Stimulated activated effector memory CD8-positive, alpha-beta T cell treated with anti-CD3 and anti-CD28 coated beads, Interleukin-12 subunit alpha, Interleukin-12 subunit beta, amount 100 ng/mL, for 72 hours (primary cell): ENCODE data around the gene OR52E2.
"Not testable (repeated sequence)": the region's sequence is repeated elsewhere in the genome, so short reads cannot be mapped to it uniquely, and the experiment has no call there.

Experiments used
- ATAC-seq: fragments of 150-1000 bp; cut with Tn5 transposase; 2 replicates; pipeline ENCODE4 v1.10.0; 2021
- DNase-seq, 2 donors: peaks; one replicate each; pipeline ENCODE4 v3.0.0; 2021 to 2022; ENCODE audit warnings: low spot score in 2 of 2
- H3K27ac Mint-ChIP-seq: one replicate; pipeline ENCODE4 v1.8.0; 2022; ENCODE audit warnings: mild to moderate bottlenecking, mixed read lengths
- H3K36me3 Mint-ChIP-seq: one replicate; pipeline ENCODE4 v1.8.0; 2022; ENCODE audit warnings: mild to moderate bottlenecking, mixed read lengths
- H3K4me1 Mint-ChIP-seq: one replicate; pipeline ENCODE4 v1.8.0; 2022; ENCODE audit warnings: mixed read lengths
- H3K4me3 Mint-ChIP-seq: one replicate; pipeline ENCODE4 v1.8.0; 2022; ENCODE audit warnings: mild to moderate bottlenecking, mixed read lengths
- H3K9me3 Mint-ChIP-seq: one replicate; pipeline ENCODE4 v1.8.0; 2022; ENCODE audit warnings: mixed read lengths

The OR52E2 gene

DNA sequence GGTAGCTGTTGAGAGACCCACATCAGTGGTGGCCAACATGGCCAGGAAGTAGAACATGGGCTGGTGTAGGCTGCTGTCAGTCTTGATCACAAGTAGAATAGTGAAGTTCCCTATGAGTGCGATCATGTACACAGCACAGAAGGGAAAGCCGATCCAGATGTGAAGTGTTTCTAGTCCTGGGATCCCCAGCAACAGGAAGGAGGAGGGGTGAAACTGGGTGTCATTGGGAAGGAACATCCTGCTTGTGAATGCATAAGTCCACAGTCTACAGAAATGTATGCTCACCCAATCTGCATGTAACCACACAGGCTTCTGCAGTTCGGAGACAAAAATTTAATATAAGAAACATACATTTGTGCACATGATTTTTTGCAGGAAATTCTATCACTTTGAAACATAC lies at the start of gene OR52E2:
Gene OR52E2 (minus strand): TSS at position 237 of the 400 bp plus-strand sequence. CDS start 0 bp downstream, at position 237.
- H3K9me3 Mint-ChIP-seq, result no peaks in the 10 kb centered on the region
- no peak within 1 kb of the TSS for H3K4me3 Mint-ChIP-seq
- H3K4me1 Mint-ChIP-seq, result no peaks in the 10 kb centered on the region
- H3K36me3 Mint-ChIP-seq, result no peaks in the 10 kb centered on the region
- DNase-seq (no peak), ATAC-seq (no peak)
- H3K27ac Mint-ChIP-seq, result no peak within 1 kb of the TSS

DNA sequence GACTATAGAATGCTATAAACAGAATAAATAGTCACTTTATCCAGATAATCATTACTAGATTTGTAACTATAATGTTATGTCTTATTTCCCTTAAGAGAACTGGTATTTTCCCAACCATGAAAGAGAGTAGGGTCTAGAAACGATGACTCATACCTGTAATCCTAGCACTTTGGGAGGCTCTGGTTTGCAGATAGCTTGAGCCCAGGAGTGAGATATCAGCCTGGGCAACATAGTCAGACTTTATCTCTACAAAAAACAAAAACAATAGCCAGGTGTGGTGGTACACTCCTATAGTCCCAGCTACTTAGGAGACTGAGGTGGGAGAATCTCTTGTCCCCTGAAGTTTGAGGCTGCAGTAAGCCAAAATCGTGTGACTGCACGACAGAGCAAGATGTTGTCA lies 47.9 kb upstream of the OR52E2 start:
- Mint-ChIP-seq H3K9me3 (no peaks in the 10 kb centered on the region), H3K27ac (no peak overlapping the region), H3K4me3 (no peak overlapping the region), H3K4me1 (no peaks in the 10 kb centered on the region), H3K36me3 (no peaks in the 10 kb centered on the region)
- DNase-seq, result no peak
- ATAC-seq, result no peak

DNA sequence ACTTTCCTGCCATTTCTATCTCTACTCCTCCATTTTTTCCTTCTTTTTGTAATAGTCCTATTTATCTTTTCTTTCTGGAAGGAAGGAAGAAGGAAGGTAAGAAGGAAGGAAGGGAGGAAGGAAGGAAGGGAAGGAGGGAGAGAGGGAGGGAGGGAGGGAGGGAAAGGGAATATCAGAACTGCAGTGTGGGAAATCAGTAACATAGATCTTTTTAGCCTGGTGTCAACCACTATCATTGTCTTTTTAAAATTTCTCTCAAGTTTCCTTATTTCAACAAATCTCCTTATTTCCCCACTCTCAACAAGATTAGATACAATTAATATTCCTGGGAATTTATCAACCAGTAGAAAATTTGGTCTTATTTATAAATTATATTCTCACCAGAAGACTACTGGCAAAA lies 43.6 kb upstream of the OR52E2 start:
- H3K27ac Mint-ChIP-seq, result no peak overlapping the region
- ATAC-seq (no peak), DNase-seq (no peak)
- H3K9me3 Mint-ChIP-seq, result no peaks in the 10 kb centered on the region
- no peaks in the 10 kb centered on the region for H3K36me3 Mint-ChIP-seq
- no peaks in the 10 kb centered on the region for H3K4me1 Mint-ChIP-seq
- no peak overlapping the region for H3K4me3 Mint-ChIP-seq

DNA sequence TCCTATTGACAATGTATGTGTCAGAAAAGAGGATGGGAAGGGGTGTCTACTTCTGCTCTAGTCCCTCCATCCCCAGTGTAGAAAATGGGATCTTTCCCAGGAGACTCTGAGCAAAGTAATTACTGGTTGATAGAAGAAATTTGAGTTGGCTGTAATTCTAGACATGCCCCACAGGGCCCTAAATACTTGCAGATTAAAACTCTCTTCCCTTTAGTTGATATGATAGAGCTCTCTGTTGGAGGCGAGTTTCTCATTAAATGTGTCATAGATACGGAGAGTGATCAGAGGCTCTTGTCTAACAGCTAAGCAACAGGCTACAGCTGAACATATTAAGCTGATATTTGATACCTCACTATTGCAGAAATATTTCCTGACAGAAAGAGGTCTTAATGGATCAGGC lies 42.8 kb upstream of the OR52E2 start:
- H3K27ac Mint-ChIP-seq, result no peak overlapping the region
- no peaks in the 10 kb centered on the region for H3K36me3 Mint-ChIP-seq
- DNase-seq (no peak), ATAC-seq (no peak)
- no peak overlapping the region for H3K4me3 Mint-ChIP-seq
- H3K4me1 Mint-ChIP-seq, result no peaks in the 10 kb centered on the region
- no peaks in the 10 kb centered on the region for H3K9me3 Mint-ChIP-seq

DNA sequence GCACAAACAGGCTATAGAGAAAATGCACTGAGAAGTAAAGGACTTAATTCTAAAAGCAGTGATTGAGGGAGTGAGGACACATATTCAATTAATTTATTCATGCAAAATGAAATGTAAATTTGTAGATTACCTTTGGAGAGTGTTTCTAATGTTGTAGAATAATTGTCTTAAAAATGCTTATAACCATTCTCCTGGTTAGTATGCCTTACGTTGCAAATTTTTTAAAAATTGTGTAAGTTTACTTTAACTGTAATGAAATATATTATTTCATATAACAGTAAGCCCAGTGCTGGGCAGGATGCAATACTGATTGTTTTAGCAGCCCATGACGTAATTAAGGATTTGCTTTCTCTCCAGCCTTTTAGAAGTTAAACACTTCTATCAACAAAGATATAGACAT lies 36.6 kb upstream of the OR52E2 start:
- no peak for ATAC-seq
- Mint-ChIP-seq H3K36me3 (no peaks in the 10 kb centered on the region), H3K4me1 (no peaks in the 10 kb centered on the region), H3K4me3 (no peak overlapping the region), H3K9me3 (peaks cover 2% of the 10 kb centered on the region), H3K27ac (no peak overlapping the region)
- DNase-seq, result no peak

DNA sequence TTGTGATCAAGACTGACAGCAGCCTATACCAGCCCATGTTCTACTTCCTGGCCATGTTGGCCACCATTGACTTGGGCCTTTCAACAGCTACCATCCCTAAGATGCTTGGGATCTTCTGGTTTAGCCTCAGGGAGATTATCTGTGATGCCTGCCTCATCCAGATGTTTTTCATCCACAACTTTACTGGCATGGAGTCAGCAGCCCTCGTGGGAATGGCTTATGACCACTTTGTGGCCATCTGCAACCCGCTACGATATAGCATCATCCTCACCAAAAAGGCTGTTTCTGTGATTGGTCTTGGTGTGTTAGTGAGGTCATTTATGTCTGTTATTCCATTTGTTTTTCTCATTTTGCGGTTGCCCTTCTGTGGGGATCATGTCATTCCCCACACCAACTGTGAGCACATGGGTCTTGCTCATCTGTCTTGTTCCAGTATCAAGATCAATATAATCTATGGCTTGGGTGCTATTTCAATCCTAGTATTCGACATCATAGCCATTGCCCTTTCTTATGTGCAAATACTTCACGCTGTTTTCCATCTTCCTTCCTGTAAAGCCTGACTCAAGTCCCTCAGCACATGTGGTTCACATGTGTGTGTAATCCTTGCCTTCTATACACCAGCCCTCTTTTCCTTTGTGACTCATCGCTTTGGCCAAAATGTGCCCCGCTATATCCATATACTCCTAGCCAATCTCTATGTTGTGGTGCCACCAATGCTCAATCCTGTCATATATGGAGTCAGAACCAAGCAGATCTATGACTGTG lies 33.6 kb upstream of the OR52E2 start:
- no peak overlapping the region for H3K4me3 Mint-ChIP-seq
- no peak overlapping the region for H3K27ac Mint-ChIP-seq
- ATAC-seq (no peak), DNase-seq (no peak)
- H3K9me3 Mint-ChIP-seq, result peaks cover 6% of the 10 kb centered on the region
- H3K36me3 Mint-ChIP-seq, result no peaks in the 10 kb centered on the region
- H3K4me1 Mint-ChIP-seq, result no peaks in the 10 kb centered on the region

DNA sequence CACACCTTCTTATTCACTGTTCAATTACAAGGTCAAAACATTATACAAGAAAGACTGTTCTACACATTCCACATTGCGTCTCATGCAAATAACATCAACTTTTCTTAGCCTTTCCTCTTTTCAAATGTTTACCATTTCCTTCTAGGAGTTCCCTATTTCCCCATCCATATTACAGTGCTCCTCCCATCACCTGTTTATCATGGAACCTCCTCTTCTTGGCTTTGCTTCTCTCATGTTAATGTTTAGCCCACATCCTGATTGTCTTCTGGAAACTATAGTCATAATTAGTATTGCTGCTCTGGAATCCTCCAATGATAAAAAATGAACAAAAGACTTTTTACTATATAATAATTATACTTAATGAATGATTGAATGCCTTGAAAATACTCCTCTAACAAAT lies 31.2 kb upstream of the OR52E2 start:
- no peak overlapping the region for H3K27ac Mint-ChIP-seq
- no peak for ATAC-seq
- no peaks in the 10 kb centered on the region for H3K36me3 Mint-ChIP-seq
- peaks cover 6% of the 10 kb centered on the region for H3K9me3 Mint-ChIP-seq
- no peak overlapping the region for H3K4me3 Mint-ChIP-seq
- no peaks in the 10 kb centered on the region for H3K4me1 Mint-ChIP-seq
- no peak for DNase-seq

DNA sequence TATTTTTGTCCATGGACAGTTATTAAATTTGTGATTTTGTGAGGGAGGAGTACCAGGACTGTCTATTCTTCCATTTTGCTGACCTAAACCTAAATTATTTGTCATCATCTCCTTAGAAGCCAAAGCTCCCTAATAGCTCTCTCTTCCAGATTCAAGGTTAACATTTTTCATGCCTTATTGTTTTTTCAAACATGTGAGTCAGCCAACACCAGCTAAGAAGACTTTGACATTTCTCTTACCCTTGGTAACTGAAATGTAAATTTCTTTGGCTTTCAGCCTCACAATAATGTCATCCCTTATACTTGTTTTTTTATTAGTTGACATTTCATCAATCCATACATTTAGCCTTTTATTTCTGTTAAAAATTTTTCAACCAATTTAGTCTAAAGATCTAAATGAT lies 29.1 kb upstream of the OR52E2 start:
- Mint-ChIP-seq H3K27ac (no peak overlapping the region), H3K36me3 (no peaks in the 10 kb centered on the region), H3K4me3 (no peak overlapping the region), H3K4me1 (no peaks in the 10 kb centered on the region), H3K9me3 (peaks cover 6% of the 10 kb centered on the region)
- ATAC-seq, result no peak
- DNase-seq, result no peak

DNA sequence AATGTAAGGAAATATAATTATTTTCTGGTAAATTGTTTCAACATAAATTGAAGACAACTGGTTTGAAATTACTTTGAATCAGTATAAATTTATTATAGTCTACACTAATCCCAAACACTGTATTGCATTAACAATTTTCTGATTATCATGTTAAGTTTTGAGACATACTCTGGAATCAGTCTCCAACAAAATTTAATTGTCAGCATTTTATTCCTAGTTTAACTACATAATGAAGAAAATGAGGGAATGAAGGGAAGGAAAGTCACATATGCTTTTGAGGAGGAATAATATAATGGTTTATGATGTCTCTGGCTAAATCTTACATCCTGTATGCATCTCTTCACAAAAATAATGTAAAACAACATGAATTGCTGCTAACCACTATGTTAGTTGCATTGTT lies 24.2 kb upstream of the OR52E2 start:
- Mint-ChIP-seq H3K36me3 (no peaks in the 10 kb centered on the region), H3K27ac (no peak overlapping the region), H3K4me1 (no peaks in the 10 kb centered on the region), H3K4me3 (no peak overlapping the region), H3K9me3 (no peaks in the 10 kb centered on the region)
- ATAC-seq (no peak), DNase-seq (no peak)

DNA sequence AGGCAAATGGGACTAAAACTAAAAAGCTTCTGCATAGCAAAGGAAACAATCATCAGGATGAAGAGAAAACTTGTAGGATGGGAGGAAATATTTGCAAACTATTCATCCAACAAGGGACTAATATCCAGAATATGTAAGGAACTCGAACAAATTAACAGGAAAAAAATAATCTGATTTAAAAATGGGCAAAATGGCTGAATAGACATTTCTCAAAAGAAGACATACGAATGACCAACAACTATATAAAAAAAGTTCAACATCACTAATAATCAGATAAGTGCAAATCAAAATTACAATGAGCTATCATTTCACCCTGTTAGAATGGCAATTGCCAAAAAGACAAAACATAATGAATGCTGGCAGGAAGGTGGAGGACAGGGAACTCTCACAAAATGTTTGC lies 22.0 kb upstream of the OR52E2 start:
- ATAC-seq (no peak), DNase-seq (no peak)
- Mint-ChIP-seq H3K36me3 (no peaks in the 10 kb centered on the region), H3K4me3 (no peak overlapping the region), H3K27ac (no peak overlapping the region), H3K9me3 (no peaks in the 10 kb centered on the region), H3K4me1 (no peaks in the 10 kb centered on the region)

DNA sequence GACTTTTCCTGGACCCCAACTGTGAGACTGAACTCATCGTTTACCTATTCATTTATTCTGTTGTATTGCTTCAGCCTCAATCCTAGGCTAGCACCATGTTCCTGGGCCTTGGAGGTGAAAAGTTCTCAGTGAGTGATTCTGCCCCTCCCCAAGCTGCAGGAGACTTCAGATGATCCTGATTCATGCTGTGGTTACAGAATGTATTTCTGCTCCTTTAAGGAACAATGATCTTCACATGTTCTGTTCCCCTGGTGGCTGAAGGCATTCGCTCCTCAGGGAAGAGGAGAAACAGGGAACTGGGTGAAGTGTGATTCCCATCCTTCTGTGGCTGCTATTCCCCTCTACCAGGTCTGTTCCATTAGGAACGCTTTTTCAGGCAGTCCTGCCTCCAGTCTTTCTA lies 12.4 kb upstream of the OR52E2 start:
- Mint-ChIP-seq H3K36me3 (no peaks in the 10 kb centered on the region), H3K4me1 (no peaks in the 10 kb centered on the region), H3K4me3 (no peak overlapping the region), H3K9me3 (no peaks in the 10 kb centered on the region), H3K27ac (no peak overlapping the region)
- no peak for ATAC-seq
- DNase-seq, result no peak

DNA sequence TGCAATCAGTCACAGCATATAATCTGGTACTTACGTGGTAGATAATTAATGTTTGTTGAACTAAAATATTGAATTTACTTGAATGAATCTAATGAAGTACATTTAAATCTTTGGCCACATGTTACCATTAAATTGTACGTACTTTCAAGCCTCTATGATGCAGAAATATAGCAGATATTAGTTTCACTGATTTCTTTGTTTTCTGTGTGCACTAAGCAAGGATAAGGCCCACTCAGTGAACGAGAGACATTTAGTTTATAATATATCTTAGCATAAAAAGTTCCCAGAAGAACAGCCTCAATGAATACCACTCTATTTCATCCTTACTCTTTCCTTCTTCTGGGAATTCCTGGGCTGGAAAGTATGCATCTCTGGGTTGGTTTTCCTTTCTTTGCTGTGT lies 9.8 kb upstream of the OR52E2 start, which contains the start of gene OR52E1:
Gene OR52E1 (plus strand): TSS at position 301 of the 400 bp plus-strand sequence.
- no peaks in the 10 kb centered on the region for H3K36me3 Mint-ChIP-seq
- H3K27ac Mint-ChIP-seq, result no peak within 1 kb of the TSS
- DNase-seq (no peak), ATAC-seq (no peak)
- no peaks in the 10 kb centered on the region for H3K9me3 Mint-ChIP-seq
- no peak within 1 kb of the TSS for H3K4me3 Mint-ChIP-seq
- no peaks in the 10 kb centered on the region for H3K4me1 Mint-ChIP-seq

DNA sequence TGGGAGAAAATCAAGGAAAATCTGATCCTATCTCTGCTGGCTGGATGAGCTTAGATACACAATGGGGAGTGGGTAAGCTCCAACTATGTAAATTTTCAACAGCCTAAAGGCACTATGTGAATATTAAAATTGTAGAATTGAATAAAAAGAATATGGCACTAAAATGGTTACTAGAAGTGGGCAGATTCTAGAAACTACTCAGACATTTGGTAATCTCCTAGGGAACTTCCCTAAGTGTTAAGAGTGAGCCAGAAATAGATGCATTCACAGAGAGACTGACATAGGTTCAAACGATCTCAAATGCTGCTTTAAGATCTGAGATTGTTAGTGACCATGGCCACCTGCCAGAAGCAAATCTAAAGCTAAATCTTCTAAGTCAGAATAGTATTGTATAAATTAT lies 5.6 kb upstream of the OR52E2 start:
- no peaks in the 10 kb centered on the region for H3K9me3 Mint-ChIP-seq
- H3K4me1 Mint-ChIP-seq, result no peaks in the 10 kb centered on the region
- no peaks in the 10 kb centered on the region for H3K36me3 Mint-ChIP-seq
- no peak for ATAC-seq
- H3K27ac Mint-ChIP-seq, result no peak overlapping the region
- no peak for DNase-seq
- no peak overlapping the region for H3K4me3 Mint-ChIP-seq

DNA sequence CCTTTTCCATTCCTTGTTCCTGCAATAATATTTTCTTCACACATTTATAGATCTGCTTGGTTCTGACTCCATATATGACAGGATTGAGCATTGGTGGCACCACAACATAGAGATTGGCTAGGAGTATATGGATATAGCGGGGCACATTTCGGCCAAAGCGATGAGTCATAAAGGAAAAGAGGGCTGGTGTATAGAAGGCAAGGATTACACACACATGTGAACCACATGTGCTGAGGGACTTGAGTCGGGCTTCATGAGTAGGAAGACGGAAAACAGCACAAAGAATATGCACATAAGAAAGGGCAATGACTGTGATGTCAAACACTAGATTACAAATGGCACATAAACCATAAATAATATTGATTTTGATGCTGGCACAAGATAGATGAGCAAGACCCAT lies 748 bp downstream of the OR52E2 start:
- not testable (repeated sequence) for ATAC-seq, DNase-seq, H3K4me1 Mint-ChIP-seq, H3K27ac Mint-ChIP-seq, H3K9me3 Mint-ChIP-seq, H3K36me3 Mint-ChIP-seq, H3K4me3 Mint-ChIP-seq

DNA sequence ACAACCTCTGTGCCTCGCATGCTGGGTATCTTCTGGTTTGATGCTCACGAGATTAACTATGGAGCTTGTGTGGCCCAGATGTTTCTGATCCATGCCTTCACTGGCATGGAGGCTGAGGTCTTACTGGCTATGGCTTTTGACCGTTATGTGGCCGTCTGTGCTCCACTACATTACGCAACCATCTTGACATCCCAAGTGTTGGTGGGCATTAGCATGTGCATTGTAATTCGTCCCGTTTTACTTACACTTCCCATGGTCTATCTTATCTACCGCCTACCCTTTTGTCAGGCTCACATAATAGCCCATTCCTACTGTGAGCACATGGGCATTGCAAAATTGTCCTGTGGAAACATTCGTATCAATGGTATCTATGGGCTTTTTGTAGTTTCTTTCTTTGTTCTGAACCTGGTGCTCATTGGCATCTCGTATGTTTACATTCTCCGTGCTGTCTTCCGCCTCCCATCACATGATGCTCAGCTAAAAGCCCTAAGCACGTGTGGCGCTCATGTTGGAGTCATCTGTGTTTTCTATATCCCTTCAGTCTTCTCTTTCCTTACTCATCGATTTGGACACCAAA lies 12.6 kb downstream of the OR52E2 start:
- Mint-ChIP-seq H3K4me1 (no peaks in the 10 kb centered on the region), H3K36me3 (no peaks in the 10 kb centered on the region), H3K27ac (no peak overlapping the region), H3K4me3 (no peak overlapping the region), H3K9me3 (peaks cover 3% of the 10 kb centered on the region)
- no peak for DNase-seq
- ATAC-seq, result no peak

DNA sequence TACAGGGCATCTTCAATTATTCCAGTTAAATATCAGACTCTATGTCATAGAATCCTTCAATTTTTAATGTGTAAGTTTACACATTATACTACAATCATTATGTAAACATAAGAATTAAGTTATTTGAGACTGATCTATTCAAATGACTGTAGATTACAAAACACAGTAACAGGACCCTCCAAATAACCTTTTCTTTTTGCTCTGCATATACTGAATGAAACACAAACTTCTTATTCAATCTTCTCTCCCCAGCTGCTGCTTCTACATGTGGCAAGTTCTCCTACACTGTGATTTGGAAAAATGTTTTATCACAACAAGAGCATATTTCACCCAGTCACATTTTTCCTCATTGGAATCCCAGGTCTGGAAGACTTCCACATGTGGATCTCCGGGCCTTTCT lies 13.2 kb downstream of the OR52E2 start, which contains the start of gene OR52J3:
Gene OR52J3 (plus strand): TSS at position 301 of the 400 bp plus-strand sequence. CDS start 0 bp downstream, at position 301.
- ATAC-seq (no peak), DNase-seq (no peak)
- Mint-ChIP-seq H3K27ac (no peak within 1 kb of the TSS), H3K4me3 (no peak within 1 kb of the TSS), H3K4me1 (no peaks in the 10 kb centered on the region), H3K9me3 (peaks cover 3% of the 10 kb centered on the region), H3K36me3 (no peaks in the 10 kb centered on the region)
